OCI-LY1 (cell line): Measurements from ENCODE around the gene PDE4D.
A peak's percentile ranks its signal among the peaks of the same experiment; 100 is the strongest.

Experiments used
- EZH2 ChIP-seq: fragments of 200-600 bp; sonication (generic), shearing (Covaris generic); IDR thresholded peaks from 2 replicates; pipeline ENCODE4 v1.8.0; 2017; ENCODE audit warnings: borderline replicate concordance, mixed run types, mild to moderate bottlenecking, antibody characterized with exemption, low read length, moderate library complexity, mixed read lengths
- TF ChIP-seq, protein P1 (sequence below): fragments of 200-600 bp; sonication (generic), shearing (Covaris generic); IDR thresholded peaks from 2 replicates; pipeline ENCODE4 v1.5.1; 2017; ENCODE audit warnings: mild to moderate bottlenecking, antibody characterized with exemption, low read length, moderate library complexity, mixed read lengths

DNA sequence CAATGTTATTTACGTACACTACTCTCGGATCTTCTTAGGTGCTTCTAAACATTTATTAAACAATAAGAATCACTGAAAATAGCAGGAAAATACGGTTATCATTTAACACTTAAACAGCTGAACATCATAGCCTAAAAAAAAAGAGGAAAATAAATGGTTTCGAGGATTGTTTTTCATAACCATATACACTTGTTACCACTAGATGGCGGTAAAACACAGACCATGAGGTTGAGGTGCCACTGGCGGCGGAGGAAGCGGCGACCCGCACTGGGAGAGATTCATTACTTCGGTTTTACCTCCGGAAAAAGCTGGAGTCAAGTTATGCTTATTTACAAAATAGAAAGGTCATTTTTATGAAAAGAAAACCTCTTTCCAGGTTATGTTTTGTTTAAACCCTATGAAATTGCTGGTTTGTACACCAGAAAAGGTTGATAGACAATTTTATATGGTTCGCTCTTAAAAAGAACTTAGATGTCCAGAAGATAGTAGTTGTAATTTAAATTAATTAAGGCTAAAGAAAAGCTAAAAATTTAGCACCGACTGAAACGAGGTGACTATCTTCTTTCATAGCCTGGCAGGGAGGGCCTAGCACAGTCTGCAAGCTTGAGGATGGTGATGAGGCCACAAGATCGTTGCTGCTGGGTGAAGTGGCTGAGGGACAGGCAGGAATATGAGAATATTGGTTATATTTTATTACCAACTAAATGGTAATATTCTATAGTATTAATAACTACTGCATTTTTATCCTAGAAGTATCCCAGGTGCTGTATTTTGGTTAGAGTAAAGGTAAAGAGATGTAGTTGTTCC lies 704.9 kb downstream of the PDE4D start:
- TF ChIP-seq, protein P1, sequence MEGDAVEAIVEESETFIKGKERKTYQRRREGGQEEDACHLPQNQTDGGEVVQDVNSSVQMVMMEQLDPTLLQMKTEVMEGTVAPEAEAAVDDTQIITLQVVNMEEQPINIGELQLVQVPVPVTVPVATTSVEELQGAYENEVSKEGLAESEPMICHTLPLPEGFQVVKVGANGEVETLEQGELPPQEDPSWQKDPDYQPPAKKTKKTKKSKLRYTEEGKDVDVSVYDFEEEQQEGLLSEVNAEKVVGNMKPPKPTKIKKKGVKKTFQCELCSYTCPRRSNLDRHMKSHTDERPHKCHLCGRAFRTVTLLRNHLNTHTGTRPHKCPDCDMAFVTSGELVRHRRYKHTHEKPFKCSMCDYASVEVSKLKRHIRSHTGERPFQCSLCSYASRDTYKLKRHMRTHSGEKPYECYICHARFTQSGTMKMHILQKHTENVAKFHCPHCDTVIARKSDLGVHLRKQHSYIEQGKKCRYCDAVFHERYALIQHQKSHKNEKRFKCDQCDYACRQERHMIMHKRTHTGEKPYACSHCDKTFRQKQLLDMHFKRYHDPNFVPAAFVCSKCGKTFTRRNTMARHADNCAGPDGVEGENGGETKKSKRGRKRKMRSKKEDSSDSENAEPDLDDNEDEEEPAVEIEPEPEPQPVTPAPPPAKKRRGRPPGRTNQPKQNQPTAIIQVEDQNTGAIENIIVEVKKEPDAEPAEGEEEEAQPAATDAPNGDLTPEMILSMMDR: peak; percentile 72
- TF ChIP-seq EZH2: no peak
